ENCODE data around the gene GUCA2A.

GUCA2A gene

DNA sequence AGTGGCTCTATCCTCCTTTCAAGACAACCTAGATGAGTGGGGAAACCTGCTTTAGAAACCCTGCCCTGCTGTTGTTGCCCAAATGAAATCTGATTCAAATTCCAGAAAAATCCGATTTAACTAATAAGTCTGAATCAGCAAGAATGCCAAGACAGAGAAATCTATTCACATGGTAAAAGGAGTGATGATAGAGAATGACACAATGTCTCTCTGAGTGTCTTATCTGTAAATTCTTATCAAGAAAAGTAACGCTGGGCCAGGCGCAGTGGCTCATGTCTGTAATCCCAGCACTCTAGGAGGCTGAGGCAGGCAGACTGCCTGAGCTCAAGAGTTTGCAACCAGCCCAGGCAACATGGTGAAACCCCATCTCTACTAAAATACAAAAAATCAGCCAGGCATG is 13.7 kb upstream of the GUCA2A start:
- WGBS, 2 donors (ENCODE audit: extremely low coverage in 2 of 2, insufficient read length in 2 of 2, insufficient replicate concordance in 1 of 2): no CpG with 5 or more reads among the region's 3 CpGs
- H3K27ac ChIP-seq (replicated peaks; ENCODE audit: low read length): no peak overlapping the region

DNA sequence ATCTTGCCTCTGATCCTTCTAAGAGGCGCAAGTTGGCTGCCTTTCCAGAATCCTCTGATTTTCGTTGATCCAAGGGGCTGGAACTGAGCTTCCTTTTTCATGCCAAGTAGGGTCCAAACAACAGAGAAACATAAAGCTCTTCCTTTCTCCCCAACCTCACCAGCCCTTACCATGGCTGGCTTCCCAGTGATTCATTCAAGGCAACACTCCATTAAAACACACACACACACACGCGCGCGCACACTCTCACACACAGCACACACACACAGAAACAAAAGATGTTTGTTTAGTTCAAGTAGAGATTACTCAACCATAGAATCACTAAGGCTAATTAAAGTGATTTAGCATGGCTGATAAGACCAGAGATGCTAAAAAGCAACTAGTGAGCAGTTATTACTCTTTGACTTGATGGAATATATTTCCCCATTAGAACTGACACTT is 13.0 kb upstream of the GUCA2A start:
- no peak overlapping the region for H4K91ac ChIP-seq (ENCODE audit: low read depth, low read length, poor library complexity)
- H4K8ac ChIP-seq (ENCODE audit: low read depth, low read length): no peak overlapping the region
- H2AK5ac ChIP-seq (ENCODE audit: low read depth, low read length): no peak overlapping the region
- no peak overlapping the region for H2BK120ac ChIP-seq (ENCODE audit: low read depth, low read length)
- no peak overlapping the region for H2AFZ ChIP-seq (ENCODE audit: low read length)
- WGBS, 2 donors (ENCODE audit: extremely low coverage in 2 of 2, insufficient read length in 2 of 2, insufficient replicate concordance in 1 of 2): 100% methylated on average over 4 of the region's 6 CpGs; no CpG with 5 or more reads in 1 of the 2 donors
- H3K36me3 ChIP-seq (replicated peaks in 1 of 2; ENCODE audit: control insufficient read depth in 2 of 2, insufficient read depth in 2 of 2, low read length in 2 of 2): peaks cover 10 to 43% of the 10 kb centered on the region in 2 donors
- no peak overlapping the region for H2BK12ac ChIP-seq (ENCODE audit: low read length)
- H3K23ac ChIP-seq (ENCODE audit: low read depth, low read length, poor library complexity): no peak overlapping the region
- no peak overlapping the region for H3K4ac ChIP-seq (ENCODE audit: low read length)
- no peak overlapping the region for H2BK15ac ChIP-seq (ENCODE audit: low read length)
- H3K27me3 ChIP-seq (ENCODE audit: control insufficient read depth in 3 of 3, insufficient read depth in 3 of 3, low read depth in 1 of 3, low read length in 3 of 3): no peaks in the 10 kb centered on the region
- H3K18ac ChIP-seq (ENCODE audit: low read length): no peak overlapping the region
- DNase-seq (ENCODE audit: low spot score): no peak
- no peak overlapping the region for H3K9ac ChIP-seq (ENCODE audit: low read depth, low read length, poor library complexity)
- H2BK5ac ChIP-seq (ENCODE audit: low read length): no peak overlapping the region
- H3K4me1 ChIP-seq (ENCODE audit: control insufficient read depth in 2 of 2, insufficient read depth in 1 of 2, low read depth in 1 of 2, low read length in 2 of 2): peaks cover under 1 to 2% of the 10 kb centered on the region in 2 donors
- H3K27ac ChIP-seq (replicated peaks; ENCODE audit: low read length): no peak overlapping the region
- H3K4me2 ChIP-seq (ENCODE audit: insufficient read depth, low read length, poor library complexity, severe bottlenecking): no peak overlapping the region
- H3K9me3 ChIP-seq (replicated peaks in 1 of 2; ENCODE audit: control insufficient read depth in 2 of 2, insufficient read depth in 1 of 2, low read depth in 1 of 2, low read length in 2 of 2): no peaks in the 10 kb centered on the region
- no peak overlapping the region for H3K4me3 ChIP-seq (ENCODE audit: low read length in 2 of 2)
- no peak overlapping the region for H3K14ac ChIP-seq (ENCODE audit: low read length)
- no peaks in the 10 kb centered on the region for H3K79me1 ChIP-seq (ENCODE audit: low read depth, low read length)

More for the DNA sequence above, 13.7 kb upstream of the GUCA2A start:
- H3K4me1 ChIP-seq (ENCODE audit: control insufficient read depth in 2 of 2, insufficient read depth in 1 of 2, low read depth in 1 of 2, low read length in 2 of 2): peaks cover 0 to 2% of the 10 kb centered on the region in 2 donors
- H2BK120ac ChIP-seq (ENCODE audit: low read depth, low read length): no peak overlapping the region
- H3K36me3 ChIP-seq (replicated peaks in 1 of 2; ENCODE audit: control insufficient read depth in 2 of 2, insufficient read depth in 2 of 2, low read length in 2 of 2): peaks cover 10 to 48% of the 10 kb centered on the region in 2 donors
- no peak for DNase-seq (ENCODE audit: low spot score)
- no peak overlapping the region for H3K4me3 ChIP-seq (ENCODE audit: low read length in 2 of 2)
- no peak overlapping the region for H3K23ac ChIP-seq (ENCODE audit: low read depth, low read length, poor library complexity)
- no peak overlapping the region for H4K8ac ChIP-seq (ENCODE audit: low read depth, low read length)
- H3K27me3 ChIP-seq (ENCODE audit: control insufficient read depth in 3 of 3, insufficient read depth in 3 of 3, low read depth in 1 of 3, low read length in 3 of 3): no peaks in the 10 kb centered on the region
- H3K9ac ChIP-seq (ENCODE audit: low read depth, low read length, poor library complexity): no peak overlapping the region
- H2AFZ ChIP-seq (ENCODE audit: low read length): no peak overlapping the region
- H2BK15ac ChIP-seq (ENCODE audit: low read length): no peak overlapping the region
- no peak overlapping the region for H2BK5ac ChIP-seq (ENCODE audit: low read length)
- no peak overlapping the region for H2BK12ac ChIP-seq (ENCODE audit: low read length)
- no peak overlapping the region for H3K14ac ChIP-seq (ENCODE audit: low read length)
- no peak overlapping the region for H3K4me2 ChIP-seq (ENCODE audit: insufficient read depth, low read length, poor library complexity, severe bottlenecking)
- no peak overlapping the region for H2AK5ac ChIP-seq (ENCODE audit: low read depth, low read length)
- no peak overlapping the region for H3K18ac ChIP-seq (ENCODE audit: low read length)
- no peak overlapping the region for H3K4ac ChIP-seq (ENCODE audit: low read length)
- no peaks in the 10 kb centered on the region for H3K79me1 ChIP-seq (ENCODE audit: low read depth, low read length)
- no peaks in the 10 kb centered on the region for H3K9me3 ChIP-seq (replicated peaks in 1 of 2; ENCODE audit: control insufficient read depth in 2 of 2, insufficient read depth in 1 of 2, low read depth in 1 of 2, low read length in 2 of 2)
- no peak overlapping the region for H4K91ac ChIP-seq (ENCODE audit: low read depth, low read length, poor library complexity)

DNA sequence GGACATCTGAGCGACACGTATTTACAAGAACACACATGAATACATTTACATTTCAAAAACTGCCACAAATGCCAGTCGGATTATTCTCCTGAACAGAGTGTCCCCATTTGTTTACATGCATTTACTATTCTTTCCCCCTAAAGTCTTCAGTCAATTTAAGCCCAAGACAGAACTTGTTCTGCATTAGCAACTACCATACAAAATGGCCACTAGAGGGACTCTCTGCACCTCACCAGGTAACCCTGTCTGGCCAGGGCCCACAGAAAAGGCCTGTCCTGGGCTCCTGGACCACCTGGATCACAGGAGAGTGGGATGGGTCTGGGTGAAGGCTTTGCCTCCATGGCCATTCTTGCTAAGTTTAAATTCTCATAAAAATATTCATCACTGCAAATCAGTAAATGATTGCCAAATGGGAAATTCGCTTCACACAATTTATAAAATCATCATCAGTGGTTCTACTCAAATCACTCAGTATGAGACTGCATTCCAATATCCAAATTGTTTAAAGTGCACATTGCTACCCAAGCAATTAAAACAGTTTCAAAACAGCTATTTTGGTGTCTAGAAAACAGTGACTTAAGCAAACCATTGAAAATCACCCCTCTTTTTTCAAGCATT is 12.5 kb upstream of the GUCA2A start:
- H3K4me3 ChIP-seq (ENCODE audit: low read length in 2 of 2): no peak overlapping the region
- no peaks in the 10 kb centered on the region for H3K79me1 ChIP-seq (ENCODE audit: low read depth, low read length)
- no peak overlapping the region for H3K4me2 ChIP-seq (ENCODE audit: insufficient read depth, low read length, poor library complexity, severe bottlenecking)
- H2AFZ ChIP-seq (ENCODE audit: low read length): no peak overlapping the region
- peaks cover 2 to 5% of the 10 kb centered on the region in 2 donors for H3K4me1 ChIP-seq (ENCODE audit: control insufficient read depth in 2 of 2, insufficient read depth in 1 of 2, low read depth in 1 of 2, low read length in 2 of 2)
- H2BK120ac ChIP-seq (ENCODE audit: low read depth, low read length): no peak overlapping the region
- no peaks in the 10 kb centered on the region for H3K27me3 ChIP-seq (ENCODE audit: control insufficient read depth in 3 of 3, insufficient read depth in 3 of 3, low read depth in 1 of 3, low read length in 3 of 3)
- no peak overlapping the region for H4K91ac ChIP-seq (ENCODE audit: low read depth, low read length, poor library complexity)
- H3K4ac ChIP-seq (ENCODE audit: low read length): no peak overlapping the region
- peaks cover 10 to 40% of the 10 kb centered on the region in 2 donors for H3K36me3 ChIP-seq (replicated peaks in 1 of 2; ENCODE audit: control insufficient read depth in 2 of 2, insufficient read depth in 2 of 2, low read length in 2 of 2)
- no peak overlapping the region for H2BK15ac ChIP-seq (ENCODE audit: low read length)
- no peak overlapping the region for H4K8ac ChIP-seq (ENCODE audit: low read depth, low read length)
- H3K27ac ChIP-seq (replicated peaks; ENCODE audit: low read length): no peak overlapping the region
- no CpG with 5 or more reads among the region's 4 CpGs for WGBS, 2 donors (ENCODE audit: extremely low coverage in 2 of 2, insufficient read length in 2 of 2, insufficient replicate concordance in 1 of 2)
- no peak overlapping the region for H3K14ac ChIP-seq (ENCODE audit: low read length)
- no peaks in the 10 kb centered on the region for H3K9me3 ChIP-seq (replicated peaks in 1 of 2; ENCODE audit: control insufficient read depth in 2 of 2, insufficient read depth in 1 of 2, low read depth in 1 of 2, low read length in 2 of 2)
- H3K18ac ChIP-seq (ENCODE audit: low read length): no peak overlapping the region
- H3K9ac ChIP-seq (ENCODE audit: low read depth, low read length, poor library complexity): no peak overlapping the region
- H2BK12ac ChIP-seq (ENCODE audit: low read length): no peak overlapping the region
- peak; percentile 21 for DNase-seq (ENCODE audit: low spot score)
- H2AK5ac ChIP-seq (ENCODE audit: low read depth, low read length): no peak overlapping the region
- no peak overlapping the region for H3K23ac ChIP-seq (ENCODE audit: low read depth, low read length, poor library complexity)
- no peak overlapping the region for H2BK5ac ChIP-seq (ENCODE audit: low read length)

DNA sequence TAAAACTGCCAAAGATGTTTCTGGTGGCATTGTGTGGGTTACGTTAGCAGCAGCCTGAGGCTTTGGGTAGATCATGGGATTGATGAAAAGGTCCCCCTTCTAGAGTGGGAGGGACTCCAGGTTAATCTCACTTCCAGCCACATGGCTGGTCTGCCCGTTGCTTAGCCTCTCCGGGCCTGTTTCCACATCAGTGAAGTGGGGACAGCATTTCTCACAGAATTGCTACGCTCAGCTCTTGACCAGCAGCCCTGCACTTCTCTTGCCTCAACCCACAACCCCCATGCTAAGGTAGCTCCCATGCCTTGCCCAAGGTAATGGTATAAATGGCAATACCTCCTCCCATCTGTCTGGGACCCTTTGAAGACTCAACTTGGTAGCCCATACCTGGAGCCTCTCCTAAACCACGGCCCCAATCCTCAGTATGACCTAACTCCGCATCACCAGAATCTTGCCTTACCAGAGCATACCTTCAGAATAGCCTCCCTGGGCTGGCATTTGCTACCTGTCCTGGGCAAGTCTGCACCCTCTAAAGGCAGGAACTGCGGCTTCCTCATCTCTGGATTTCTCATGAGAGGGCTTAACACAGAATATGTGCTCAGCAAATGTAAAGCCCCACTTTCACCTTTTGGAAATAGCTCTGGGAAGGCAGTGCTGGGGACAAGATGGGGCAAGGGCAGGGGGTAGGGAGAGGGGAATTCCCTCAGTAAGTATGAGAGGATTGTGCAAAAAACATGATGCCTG is 10.9 kb upstream of the GUCA2A start:
- Histone ChIP-seq H3K4me3 (ENCODE audit: low read length in 2 of 2) (no peak overlapping the region), H2BK120ac (ENCODE audit: low read depth, low read length) (no peak overlapping the region), H3K27me3 (ENCODE audit: control insufficient read depth in 3 of 3, insufficient read depth in 3 of 3, low read depth in 1 of 3, low read length in 3 of 3) (no peaks in the 10 kb centered on the region), H3K4ac (ENCODE audit: low read length) (no peak overlapping the region), H3K14ac (ENCODE audit: low read length) (no peak overlapping the region), H2BK12ac (ENCODE audit: low read length) (no peak overlapping the region), H3K18ac (ENCODE audit: low read length) (no peak overlapping the region), H3K79me1 (ENCODE audit: low read depth, low read length) (no peaks in the 10 kb centered on the region), H2AK5ac (ENCODE audit: low read depth, low read length) (no peak overlapping the region), H2BK15ac (ENCODE audit: low read length) (no peak overlapping the region), H4K91ac (ENCODE audit: low read depth, low read length, poor library complexity) (no peak overlapping the region), H3K27ac (replicated peaks; ENCODE audit: low read length) (no peak overlapping the region), H2BK5ac (ENCODE audit: low read length) (no peak overlapping the region), H2AFZ (ENCODE audit: low read length) (no peak overlapping the region), H3K4me1 (ENCODE audit: control insufficient read depth in 2 of 2, insufficient read depth in 1 of 2, low read depth in 1 of 2, low read length in 2 of 2) (peaks cover 5% of the 10 kb centered on the region in 2 donors), H3K4me2 (ENCODE audit: insufficient read depth, low read length, poor library complexity, severe bottlenecking) (no peak overlapping the region), H3K9ac (ENCODE audit: low read depth, low read length, poor library complexity) (no peak overlapping the region), H3K9me3 (replicated peaks in 1 of 2; ENCODE audit: control insufficient read depth in 2 of 2, insufficient read depth in 1 of 2, low read depth in 1 of 2, low read length in 2 of 2) (no peaks in the 10 kb centered on the region), H4K8ac (ENCODE audit: low read depth, low read length) (no peak overlapping the region), H3K23ac (ENCODE audit: low read depth, low read length, poor library complexity) (no peak overlapping the region), H3K36me3 (replicated peaks in 1 of 2; ENCODE audit: control insufficient read depth in 2 of 2, insufficient read depth in 2 of 2, low read length in 2 of 2) (peaks cover 5 to 24% of the 10 kb centered on the region in 2 donors)
- no CpG with 5 or more reads among the region's 7 CpGs for WGBS, 2 donors (ENCODE audit: extremely low coverage in 2 of 2, insufficient read length in 2 of 2, insufficient replicate concordance in 1 of 2)
- DNase-seq (ENCODE audit: low spot score): no peak
